Endothelial cell of umbilical vein (primary cell): Measurements from ENCODE around the gene SFT2D3. TPM values are rescaled to one million over a fixed set of nuclear protein-coding genes. Genes with fewer than 3 reads are reported as not detected.

Experiments used
- BruUV-seq: library from RNA; stranded (reverse); fragments of 400-500 nt; replicated peaks from 2 replicates; lab custom pipeline; 2021; lab: Mats Ljungman, UMichigan
- CTCF ChIA-PET: fragments of 300-600, 350-600 bp; sonication (Branson Sonifier 250); formaldehyde crosslinking; loops from one replicate; lab custom pipeline; 2021; ENCODE audit warnings: antibody characterized with exemption, inconsistent platforms; lab: Charles Lee
- POLR2A ChIA-PET: fragments of 300-600, 350-600 bp; sonication (Branson Sonifier 250); formaldehyde crosslinking; loops from one replicate; lab custom pipeline; 2021; ENCODE audit warnings: antibody characterized with exemption, inconsistent platforms; lab: Charles Lee
- DNase-seq: peaks from one replicate; pipeline ENCODE4 v3.0.0-alpha.2; 2011; ENCODE audit warnings: low read depth, low spot score
- FAIRE-seq: peaks from 2 replicates; lab custom pipeline; 2011; peaks lifted over from hg19 to GRCh38; lab: Jason Lieb, UNC
- H2AFZ ChIP-seq: 2 replicates; pipeline ENCODE4 v1.6.0; 2012; ENCODE audit warnings: low read depth, low read length, control low read depth, inconsistent platforms
- H3K27ac ChIP-seq: 2 replicates; pipeline ENCODE4 v1.5.1; 2011; ENCODE audit warnings: low read depth, mild to moderate bottlenecking, control low read depth, low read length, moderate library complexity; ENCODE audit not compliant: insufficient read depth
- H3K27me3 ChIP-seq, 2 experiments: 2 replicates each; pipeline versions ENCODE4 v1.6.0 to v1.6.1; 2011; ENCODE audit warnings: low read length in 2 of 2, mixed read lengths in 1 of 2; ENCODE audit not compliant: control insufficient read depth in 2 of 2, insufficient read depth in 2 of 2
- H3K36me3 ChIP-seq, 2 experiments: 2 replicates in 1 of 2; 3 replicates in 1 of 2; pipeline ENCODE4 v1.5.1; 2011; ENCODE audit warnings: low read length in 2 of 2, mild to moderate bottlenecking in 1 of 2, moderate library complexity in 1 of 2; ENCODE audit not compliant: control insufficient read depth in 2 of 2, insufficient read depth in 2 of 2; ENCODE audit errors: extremely low read depth in 1 of 2
- H3K4me1 ChIP-seq: 3 replicates; pipeline ENCODE4 v1.5.1; 2011; ENCODE audit warnings: mild to moderate bottlenecking, low read length; ENCODE audit not compliant: control insufficient read depth, insufficient read depth; ENCODE audit errors: extremely low read depth
- H3K4me2 ChIP-seq: 2 replicates; pipeline ENCODE4 v1.6.1; 2011; ENCODE audit warnings: low read length, control low read depth, mixed read lengths; ENCODE audit not compliant: insufficient read depth
- H3K4me3 ChIP-seq, 3 experiments: fragments of 200-600 bp in 1 of 3; sonication (generic), shearing (Covaris generic) in 1 of 3; replicated peaks in 1 of 3; 2 replicates each; pipeline ENCODE4 v1.5.1; 2011 to 2016; ENCODE audit warnings: control low read depth in 3 of 3, low read length in 3 of 3, mild to moderate bottlenecking in 2 of 3, inconsistent platforms in 1 of 3, low read depth in 1 of 3, moderate library complexity in 1 of 3; ENCODE audit not compliant: insufficient read depth in 1 of 3
- H3K79me2 ChIP-seq: 2 replicates; pipeline ENCODE4 v1.6.0; 2012; ENCODE audit warnings: low read length, inconsistent platforms; ENCODE audit not compliant: control insufficient read depth, insufficient read depth
- H3K9ac ChIP-seq: replicated peaks from 2 replicates; pipeline ENCODE3; 2011; ENCODE audit warnings: low read length, control low read depth; ENCODE audit not compliant: insufficient read depth; ENCODE audit errors: extremely low read depth
- H3K9me1 ChIP-seq: replicated peaks from 3 replicates; pipeline ENCODE4 v1.6.0; 2011; ENCODE audit warnings: mild to moderate bottlenecking, low read length; ENCODE audit not compliant: control insufficient read depth, insufficient read depth; ENCODE audit errors: extremely low read depth
- H3K9me3 ChIP-seq: replicated peaks from 2 replicates; pipeline ENCODE4 v1.5.1; 2012; ENCODE audit warnings: low read length, inconsistent platforms; ENCODE audit not compliant: control insufficient read depth, insufficient read depth
- H4K20me1 ChIP-seq: replicated peaks from 2 replicates; pipeline ENCODE3; 2011; ENCODE audit warnings: mild to moderate bottlenecking, low read length; ENCODE audit not compliant: control insufficient read depth, insufficient read depth; ENCODE audit errors: extremely low read depth
- EZH2 ChIP-seq: IDR thresholded peaks from 2 replicates; pipeline ENCODE4 v1.6.1; 2012; ENCODE audit warnings: borderline replicate concordance, low read depth, mild to moderate bottlenecking, moderate library complexity, low read length, inconsistent platforms; ENCODE audit not compliant: severe bottlenecking
- FOS ChIP-seq: IDR thresholded peaks from 2 replicates; pipeline ENCODE4 v1.6.1; 2011; ENCODE audit warnings: mild to moderate bottlenecking, low read length, moderate library complexity, borderline replicate concordance; ENCODE audit not compliant: insufficient read depth
- GATA2 ChIP-seq: IDR thresholded peaks from 2 replicates; pipeline ENCODE4 v1.7.0; 2011; ENCODE audit warnings: low read depth, mild to moderate bottlenecking, moderate library complexity, mixed read lengths, low read length; ENCODE audit not compliant: insufficient read length, insufficient read depth
- JUN ChIP-seq: IDR thresholded peaks from 2 replicates; pipeline ENCODE4 v1.6.1; 2011; ENCODE audit warnings: borderline replicate concordance, low read depth; ENCODE audit not compliant: insufficient read length, insufficient read depth
- MYC ChIP-seq: IDR thresholded peaks from one replicate; pipeline ENCODE4 v1.6.1; 2011; ENCODE audit warnings: mild to moderate bottlenecking, low read depth, low read length
- POLR2A ChIP-seq: IDR thresholded peaks from 2 replicates; pipeline ENCODE4 v1.6.1; 2012; ENCODE audit warnings: low read depth, mild to moderate bottlenecking, control low read depth, low read length
- POLR2AphosphoS5 ChIP-seq: IDR thresholded peaks from 2 replicates; pipeline ENCODE4 v1.6.1; 2012; ENCODE audit warnings: low read depth, mild to moderate bottlenecking, control low read depth, low read length, moderate library complexity; ENCODE audit not compliant: insufficient read depth
- dilution Hi-C: fragments of 300-500 bp; cut with MboI; formaldehyde crosslinking; loops from one replicate; pipeline ENCODE4 v1.15.0; 2019; ENCODE audit warnings: low sequenced_read_pairs; ENCODE audit not compliant: extremely low pct_ligation_motif_present
- intact Hi-C: fragments of 100-400 bp; cut with micrococcal nuclease; formaldehyde crosslinking; loops from one replicate; pipeline ENCODE4 v1.10.0; 2022
- polyA plus RNA-seq, 4 experiments: library from polyadenylated mRNA; depleted of rRNA in 3 of 4; stranded (reverse) in 3 of 4; unstranded in 1 of 4; fragments of >200 nt; gene quantifications; 2 replicates each; pipeline versions ENCODE4 v1.2.1 to v1.2.3, GENCODE V29; 2011 to 2012; ENCODE audit warnings: missing spikeins in 1 of 4
- total RNA-seq: library from RNA; stranded (reverse); gene quantifications from 2 replicates; pipeline ENCODE4 v1.2.3, GENCODE V29; 2021
- TF ChIP-seq, protein P1 (sequence below): IDR thresholded peaks from 2 replicates; pipeline ENCODE4 v1.6.1; 2011; ENCODE audit not compliant: insufficient read depth, insufficient read length
- TF ChIP-seq, protein P2 (sequence below), 2 donors: IDR thresholded peaks; 1 replicate in 1 of 2; 2 replicates in 1 of 2; pipeline ENCODE4 v1.5.1; 2011; ENCODE audit warnings: low read length in 2 of 2, mild to moderate bottlenecking in 2 of 2, moderate library complexity in 2 of 2, control low read depth in 1 of 2, inconsistent platforms in 1 of 2, low read depth in 1 of 2; ENCODE audit not compliant: insufficient read depth in 1 of 2; ENCODE audit errors: extremely low read depth in 1 of 2

The SFT2D3 gene
- total and polyA plus RNA-seq, 2 donors (not counting 3 experiments of a cell fraction or from before 2014, with no cell fraction given) = 4.5 to 4.7 TPM

GRCh38 chr2:127739800-127740199 lies 38.5 kb downstream of the SFT2D3 start:
- no peak overlapping the region for H3K4me2 ChIP-seq
- no peaks in the 10 kb centered on the region for H3K9me1 ChIP-seq
- H3K27me3 ChIP-seq = no peaks in the 10 kb centered on the region
- peaks cover 0 to 2% of the 10 kb centered on the region in 2 experiments for H3K36me3 ChIP-seq
- ChIA-PET POLR2A (interaction anchor here (0.6 kb wide), 1 partner anchor 10 kb away, joined by 4 read pairs; no protein-coding TSS in a partner anchor), CTCF (no interaction called here)
- BruUV-seq = no TSS peak
- H3K9ac ChIP-seq = no peak overlapping the region
- intact Hi-C loops (no loop called here), dilution Hi-C loops (no loop called here)
- H3K79me2 ChIP-seq = no peaks in the 10 kb centered on the region
- FAIRE-seq (no peak), DNase-seq (no peak)
- no peak overlapping the region for H3K4me3 ChIP-seq
- TF ChIP-seq, protein P1, sequence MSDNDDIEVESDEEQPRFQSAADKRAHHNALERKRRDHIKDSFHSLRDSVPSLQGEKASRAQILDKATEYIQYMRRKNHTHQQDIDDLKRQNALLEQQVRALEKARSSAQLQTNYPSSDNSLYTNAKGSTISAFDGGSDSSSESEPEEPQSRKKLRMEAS = no peak
- TF ChIP-seq POLR2A = no peak
- no peak for TF ChIP-seq EZH2
- TF ChIP-seq POLR2AphosphoS5 = no peak
- TF ChIP-seq, protein P2, sequence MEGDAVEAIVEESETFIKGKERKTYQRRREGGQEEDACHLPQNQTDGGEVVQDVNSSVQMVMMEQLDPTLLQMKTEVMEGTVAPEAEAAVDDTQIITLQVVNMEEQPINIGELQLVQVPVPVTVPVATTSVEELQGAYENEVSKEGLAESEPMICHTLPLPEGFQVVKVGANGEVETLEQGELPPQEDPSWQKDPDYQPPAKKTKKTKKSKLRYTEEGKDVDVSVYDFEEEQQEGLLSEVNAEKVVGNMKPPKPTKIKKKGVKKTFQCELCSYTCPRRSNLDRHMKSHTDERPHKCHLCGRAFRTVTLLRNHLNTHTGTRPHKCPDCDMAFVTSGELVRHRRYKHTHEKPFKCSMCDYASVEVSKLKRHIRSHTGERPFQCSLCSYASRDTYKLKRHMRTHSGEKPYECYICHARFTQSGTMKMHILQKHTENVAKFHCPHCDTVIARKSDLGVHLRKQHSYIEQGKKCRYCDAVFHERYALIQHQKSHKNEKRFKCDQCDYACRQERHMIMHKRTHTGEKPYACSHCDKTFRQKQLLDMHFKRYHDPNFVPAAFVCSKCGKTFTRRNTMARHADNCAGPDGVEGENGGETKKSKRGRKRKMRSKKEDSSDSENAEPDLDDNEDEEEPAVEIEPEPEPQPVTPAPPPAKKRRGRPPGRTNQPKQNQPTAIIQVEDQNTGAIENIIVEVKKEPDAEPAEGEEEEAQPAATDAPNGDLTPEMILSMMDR (IDR thresholded peaks at IDR 0.05; ENCODE audit: extremely low read depth in 1 of 2, insufficient read depth in 1 of 2, low read depth in 1 of 2, low read length in 2 of 2) = no peak
- TF ChIP-seq GATA2 = no peak
- TF ChIP-seq MYC = no peak
- TF ChIP-seq FOS = no peak
- TF ChIP-seq JUN = no peak
- no peak overlapping the region for H2AFZ ChIP-seq
- no peak overlapping the region for H3K27ac ChIP-seq
- H3K4me1 ChIP-seq = no peaks in the 10 kb centered on the region
- H4K20me1 ChIP-seq = no peaks in the 10 kb centered on the region
- no peaks in the 10 kb centered on the region for H3K9me3 ChIP-seq
